ENCODE results near the gene FAM216B. TPM values are rescaled to one million over a fixed set of nuclear protein-coding genes. Genes with fewer than 3 reads are reported as not detected.

FAM216B gene
- total RNA-seq, 1 experiment from 2014 or later, result not detected

- Histone ChIP-seq H3K27ac (ENCODE audit: insufficient read length, low read depth, low read length) (no peak overlapping the region), H3K27me3 (ENCODE audit: insufficient read depth, low read length) (no peaks in the 10 kb centered on the region), H4K20me1 (ENCODE audit: control insufficient read depth, insufficient read depth, insufficient read length) (no peaks in the 10 kb centered on the region), H3K18ac (ENCODE audit: insufficient read length, low read depth, low read length) (no peak overlapping the region), H3K4ac (ENCODE audit: low read depth, low read length) (no peak overlapping the region), H3T11ph (ENCODE audit: low read length) (peak overlapping the region; percentile 19), H3K14ac (ENCODE audit: insufficient read depth, low read length) (no peak overlapping the region), H2BK20ac (ENCODE audit: low read depth, low read length, poor library complexity, severe bottlenecking) (no peak overlapping the region), H2AK5ac (ENCODE audit: insufficient read length, low read length) (no peak overlapping the region), H4K5ac (ENCODE audit: insufficient read length, low read depth, low read length) (no peak overlapping the region), H3K9me3 (ENCODE audit: control insufficient read depth, low read depth, low read length) (no peaks in the 10 kb centered on the region), H2BK12ac (ENCODE audit: insufficient read length, low read depth, low read length) (no peak overlapping the region), H3K9ac (ENCODE audit: extremely low read depth, insufficient read length, low read length) (no peak overlapping the region), H4K8ac (replicated peaks; ENCODE audit: insufficient read length, low read depth, low read length) (no peak overlapping the region), H2BK120ac (ENCODE audit: low read depth, low read length, poor library complexity, severe bottlenecking) (no peak overlapping the region), H2AFZ (ENCODE audit: low read length) (no peak overlapping the region), H4K91ac (ENCODE audit: insufficient read length, low read depth, low read length) (no peak overlapping the region), H3K56ac (ENCODE audit: insufficient read length, low read depth, low read length) (no peak overlapping the region), H3K79me1 (ENCODE audit: insufficient read depth, low read depth, low read length, poor library complexity, severe bottlenecking) (no peaks in the 10 kb centered on the region), H3K4me1 (ENCODE audit: insufficient read depth, low read length) (no peaks in the 10 kb centered on the region), H2BK15ac (ENCODE audit: low read depth, low read length) (no peak overlapping the region), H3K79me2 (ENCODE audit: insufficient read depth, low read length) (no peaks in the 10 kb centered on the region), H3K4me2 (ENCODE audit: insufficient read depth, insufficient read length, low read length) (no peak overlapping the region), H3K23me2 (ENCODE audit: insufficient read length, low read depth, low read length, poor library complexity, severe bottlenecking) (no peaks in the 10 kb centered on the region), H2BK5ac (ENCODE audit: insufficient read length, low read length) (no peak overlapping the region), H3K23ac (ENCODE audit: insufficient read length, low read depth, low read length) (no peak overlapping the region)
- DNase-seq, result no peak
- no peaks in the 10 kb centered on the region; a peak in 1 of 7 replicates for H3K36me3 Mint-ChIP-seq (ENCODE audit: insufficient read depth in 1 of 3, low read depth in 3 of 3)
- no peak overlapping the region for H3K4me3 Mint-ChIP-seq
- H3K9me3 Mint-ChIP-seq, result 0 out of 5 replicates have a peak, but pooled peaks cover 0 to 3% of the 10 kb centered on the region in 2 experiments
- no CpG with 5 or more reads among the region's 2 CpGs for WGBS (ENCODE audit: extremely low coverage, insufficient read length, low lambda C conversion rate)
- no peak overlapping the region for H3K27ac Mint-ChIP-seq
- TF ChIP-seq CTCF (conservative IDR thresholded peaks at IDR 0.05), result no peak
- no peaks in the 10 kb centered on the region; the same call in 1 of the 2 replicates for H3K27me3 Mint-ChIP-seq (ENCODE audit: low read depth)
- H3K4me1 Mint-ChIP-seq, result peaks cover 0 to 5% of the 10 kb centered on the region in 2 experiments; a peak in 1 of 4 replicates
These were observed 34.5 kb upstream of the FAM216B start for GRCh38 chr13:42746866-42747265.

Data from H9 (cell line).